Uterus (tissue), 2 donors: Measurements from ENCODE around the gene SIVA1.

Experiments
- CTCF ChIP-seq, 4 experiments: fragments of 200-600 bp in 2 of 4; fragments of 450-650 bp in 2 of 4; sonication (generic) in 2 of 4; IDR thresholded peaks; one replicate each; pipeline ENCODE4 v1.5.1; 2016 to 2019; ENCODE audit warnings: antibody characterized with exemption in 4 of 4, mild to moderate bottlenecking in 2 of 4, moderate library complexity in 1 of 4
- POLR2A ChIP-seq, 2 donors: fragments of 450-650 bp; IDR thresholded peaks; one replicate each; pipeline ENCODE4 v1.6.1; 2016; ENCODE audit warnings: antibody characterized with exemption in 2 of 2, mild to moderate bottlenecking in 1 of 2, moderate library complexity in 1 of 2

- TF ChIP-seq CTCF (IDR thresholded peaks at IDR 0.05) (peak in 2 of 4 experiments; percentile 5 to 9), POLR2A (IDR thresholded peaks at IDR 0.05) (no peak)
Observed at GRCh38 chr14:104724981-104725771, 27.8 kb upstream of the SIVA1 start.
